IPS-NIHi7 (cell line): ENCODE measurements around the gene SEC24D.

ENCODE experiments used
- DNase-seq: peaks from one replicate; pipeline ENCODE4 v3.0.0; 2012; ENCODE audit warnings: mixed read lengths; ENCODE audit errors: extremely low spot score

The SEC24D gene

GRCh38 chr4:118752551-118752950 is 83.4 kb downstream of the SEC24D start:
- DNase-seq: no peak

- DNase-seq: no peak
These were observed 84.2 kb downstream of the SEC24D start for GRCh38 chr4:118751629-118752323.

GRCh38 chr4:118749347-118749988 is 86.5 kb downstream of the SEC24D start:
- no peak for DNase-seq

- no peak for DNase-seq
These were observed 89.5 kb downstream of the SEC24D start for GRCh38 chr4:118746251-118746919.

- DNase-seq: no peak
These were observed 90.6 kb downstream of the SEC24D start for GRCh38 chr4:118745357-118745756.

GRCh38 chr4:118743867-118744266 is 92.1 kb downstream of the SEC24D start:
- DNase-seq: no peak

- no peak for DNase-seq
These were observed 93.9 kb downstream of the SEC24D start for GRCh38 chr4:118742050-118742449.

- DNase-seq: no peak
These were observed 94.5 kb downstream of the SEC24D start for GRCh38 chr4:118741301-118741855.

- no peak for DNase-seq
These were observed 95.1 kb downstream of the SEC24D start for GRCh38 chr4:118740869-118741268.

GRCh38 chr4:118739022-118739713 is 96.8 kb downstream of the SEC24D start:
- no peak for DNase-seq

- no peak for DNase-seq
These were observed 97.8 kb downstream of the SEC24D start for GRCh38 chr4:118738090-118738489.

- no peak for DNase-seq
These were observed 99.0 kb downstream of the SEC24D start for GRCh38 chr4:118736900-118737299.

GRCh38 chr4:118734491-118735205 is 101.3 kb downstream of the SEC24D start:
- no peak for DNase-seq

- no peak for DNase-seq
These were observed 103.2 kb downstream of the SEC24D start for GRCh38 chr4:118732591-118733330.

GRCh38 chr4:118730683-118731082 is 105.2 kb downstream of the SEC24D start:
- no peak for DNase-seq

GRCh38 chr4:118729287-118730286 is 106.3 kb downstream of the SEC24D start:
- no peak for DNase-seq

GRCh38 chr4:118727360-118727759 is 108.6 kb downstream of the SEC24D start:
- no peak for DNase-seq

- no peak for DNase-seq
These were observed 112.6 kb downstream of the SEC24D start for GRCh38 chr4:118723369-118723768.

- DNase-seq: no peak
These were observed 114.2 kb downstream of the SEC24D start for GRCh38 chr4:118721752-118722151.
